Osteocyte (in vitro differentiated cells): ENCODE measurements around the gene KLKB1. TPM values are rescaled to one million over a fixed set of nuclear protein-coding genes. Genes with fewer than 3 reads are reported as not detected.

ENCODE experiments used
- DNase-seq: peaks from one replicate; pipeline ENCODE4 v3.0.0; 2021; ENCODE audit warnings: mixed read lengths; ENCODE audit not compliant: unreplicated experiment; ENCODE audit errors: extremely low spot score
- H3K27ac Mint-ChIP-seq: one replicate; pipeline ENCODE4 v1.8.0; 2021; ENCODE audit warnings: mild to moderate bottlenecking, mixed read lengths; ENCODE audit not compliant: unreplicated experiment
- H3K27me3 Mint-ChIP-seq: one replicate; pipeline ENCODE4 v1.8.0; 2021; ENCODE audit warnings: mixed read lengths; ENCODE audit not compliant: unreplicated experiment
- H3K36me3 Mint-ChIP-seq: one replicate; pipeline ENCODE4 v1.8.0; 2021; ENCODE audit warnings: mixed read lengths; ENCODE audit not compliant: unreplicated experiment
- H3K4me1 Mint-ChIP-seq: one replicate; pipeline ENCODE4 v1.8.0; 2021; ENCODE audit warnings: mixed read lengths; ENCODE audit not compliant: unreplicated experiment
- H3K4me3 Mint-ChIP-seq: one replicate; pipeline ENCODE4 v1.8.0; 2021; ENCODE audit warnings: mild to moderate bottlenecking, moderate library complexity, mixed read lengths; ENCODE audit not compliant: unreplicated experiment
- H3K9me3 Mint-ChIP-seq: one replicate; pipeline ENCODE4 v1.8.0; 2021; ENCODE audit warnings: mixed read lengths; ENCODE audit not compliant: unreplicated experiment
- total RNA-seq: library from RNA; stranded (reverse); gene quantifications from 2 replicates; pipeline ENCODE4 v1.2.1, GENCODE V29; 2021
- TF ChIP-seq, protein P1 (sequence below): fragments of 200-600 bp; sonication (generic); IDR thresholded peaks from 2 replicates; pipeline ENCODE4 v1.5.0; 2021; ENCODE audit warnings: antibody characterized with exemption, mild to moderate bottlenecking, moderate library complexity

The KLKB1 gene
- total RNA-seq, 1 donor from 2014 or later, result 0.43 TPM

DNA sequence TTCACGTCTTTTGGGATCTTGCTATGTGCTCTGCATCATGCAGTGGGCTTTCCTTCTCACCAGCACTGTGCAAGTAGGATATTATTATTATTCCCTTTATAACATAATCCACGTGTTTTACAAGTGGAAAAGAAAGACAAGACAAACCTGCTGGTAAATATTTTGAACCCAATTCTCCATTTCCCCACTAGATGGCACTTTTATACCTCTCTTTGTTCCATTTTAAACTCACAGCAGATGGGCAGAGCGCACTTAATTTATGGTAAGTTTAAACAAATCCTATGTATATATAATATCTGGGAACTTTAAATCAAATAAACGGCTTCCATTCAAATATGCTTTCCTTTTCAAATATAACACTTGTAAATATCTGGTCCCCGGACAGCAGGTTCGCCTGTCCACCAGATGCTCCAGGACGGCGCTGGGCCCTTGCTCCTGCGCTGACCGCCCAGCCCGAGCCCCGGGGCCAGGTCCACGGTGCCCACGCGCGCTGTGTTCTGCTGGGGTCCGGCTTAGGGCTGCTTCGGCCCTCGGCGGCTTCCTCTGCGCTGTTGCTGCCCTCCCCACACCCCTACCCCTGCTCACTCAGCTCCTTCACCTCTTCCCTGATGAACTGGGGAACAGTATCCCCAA, 69.8 kb downstream of the KLKB1 start:
- DNase-seq, result no peak
- H3K4me3 Mint-ChIP-seq, result no peak overlapping the region
- peaks cover 27% of the 10 kb centered on the region for H3K27me3 Mint-ChIP-seq
- no peaks in the 10 kb centered on the region for H3K4me1 Mint-ChIP-seq
- H3K36me3 Mint-ChIP-seq, result no peaks in the 10 kb centered on the region
- TF ChIP-seq, protein P1, sequence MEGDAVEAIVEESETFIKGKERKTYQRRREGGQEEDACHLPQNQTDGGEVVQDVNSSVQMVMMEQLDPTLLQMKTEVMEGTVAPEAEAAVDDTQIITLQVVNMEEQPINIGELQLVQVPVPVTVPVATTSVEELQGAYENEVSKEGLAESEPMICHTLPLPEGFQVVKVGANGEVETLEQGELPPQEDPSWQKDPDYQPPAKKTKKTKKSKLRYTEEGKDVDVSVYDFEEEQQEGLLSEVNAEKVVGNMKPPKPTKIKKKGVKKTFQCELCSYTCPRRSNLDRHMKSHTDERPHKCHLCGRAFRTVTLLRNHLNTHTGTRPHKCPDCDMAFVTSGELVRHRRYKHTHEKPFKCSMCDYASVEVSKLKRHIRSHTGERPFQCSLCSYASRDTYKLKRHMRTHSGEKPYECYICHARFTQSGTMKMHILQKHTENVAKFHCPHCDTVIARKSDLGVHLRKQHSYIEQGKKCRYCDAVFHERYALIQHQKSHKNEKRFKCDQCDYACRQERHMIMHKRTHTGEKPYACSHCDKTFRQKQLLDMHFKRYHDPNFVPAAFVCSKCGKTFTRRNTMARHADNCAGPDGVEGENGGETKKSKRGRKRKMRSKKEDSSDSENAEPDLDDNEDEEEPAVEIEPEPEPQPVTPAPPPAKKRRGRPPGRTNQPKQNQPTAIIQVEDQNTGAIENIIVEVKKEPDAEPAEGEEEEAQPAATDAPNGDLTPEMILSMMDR, result peak; percentile 72
- no peaks in the 10 kb centered on the region for H3K9me3 Mint-ChIP-seq
- no peak overlapping the region for H3K27ac Mint-ChIP-seq

DNA sequence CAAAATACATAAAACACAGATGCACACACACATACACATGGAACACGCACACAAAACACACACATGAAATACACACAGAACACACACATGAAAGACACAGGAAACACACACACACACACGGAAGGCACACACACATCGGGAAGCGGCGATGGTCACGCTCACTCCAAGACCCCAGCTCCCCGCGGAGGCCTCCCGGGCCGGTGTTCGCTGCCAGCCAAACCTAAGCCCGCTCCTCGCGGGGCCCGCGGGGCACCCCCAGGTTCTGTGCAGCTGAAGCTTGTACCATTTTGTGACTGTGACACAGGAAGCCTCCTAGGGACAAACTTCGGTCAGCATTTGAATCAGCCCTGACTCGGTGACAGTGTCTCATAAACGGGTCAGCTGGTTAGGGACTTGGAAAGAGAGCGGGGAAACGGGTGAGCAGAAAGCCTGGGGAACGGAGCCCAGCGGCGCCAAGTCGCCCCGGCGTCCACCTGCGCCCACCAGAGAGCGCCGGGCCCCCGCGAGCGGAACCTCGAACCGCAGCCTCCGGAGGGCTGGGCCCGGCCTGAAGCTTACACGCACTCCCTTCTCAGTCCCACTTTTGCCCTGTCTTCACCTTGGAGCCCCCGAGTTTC, 70.8 kb downstream of the KLKB1 start:
- no peaks in the 10 kb centered on the region for H3K4me1 Mint-ChIP-seq
- TF ChIP-seq, protein P1, result no peak
- DNase-seq, result no peak
- no peaks in the 10 kb centered on the region for H3K36me3 Mint-ChIP-seq
- peaks cover 34% of the 10 kb centered on the region for H3K27me3 Mint-ChIP-seq
- H3K4me3 Mint-ChIP-seq, result no peak overlapping the region
- no peak overlapping the region for H3K27ac Mint-ChIP-seq
- H3K9me3 Mint-ChIP-seq, result no peaks in the 10 kb centered on the region

DNA sequence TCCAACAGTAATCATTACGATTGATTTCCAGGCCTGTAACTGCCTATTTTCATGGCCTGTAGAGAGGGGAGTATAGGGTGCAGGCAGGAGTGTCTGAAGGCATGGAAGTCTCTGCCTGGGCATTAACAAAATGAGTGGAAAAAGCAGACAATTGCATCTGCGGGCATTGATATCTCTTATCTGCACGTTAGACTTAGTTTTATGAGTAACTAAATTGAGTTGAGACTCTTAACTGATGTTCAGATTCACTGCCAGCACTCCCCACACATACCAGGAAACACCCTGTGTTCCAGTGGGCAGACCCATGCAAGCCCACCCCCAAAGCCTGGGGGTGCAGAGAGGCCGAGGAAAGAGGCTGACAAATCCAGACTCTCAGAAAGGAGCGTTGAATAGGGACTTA, 72.0 kb downstream of the KLKB1 start:
- Mint-ChIP-seq H3K4me1 (no peaks in the 10 kb centered on the region), H3K27ac (no peak overlapping the region)

DNA sequence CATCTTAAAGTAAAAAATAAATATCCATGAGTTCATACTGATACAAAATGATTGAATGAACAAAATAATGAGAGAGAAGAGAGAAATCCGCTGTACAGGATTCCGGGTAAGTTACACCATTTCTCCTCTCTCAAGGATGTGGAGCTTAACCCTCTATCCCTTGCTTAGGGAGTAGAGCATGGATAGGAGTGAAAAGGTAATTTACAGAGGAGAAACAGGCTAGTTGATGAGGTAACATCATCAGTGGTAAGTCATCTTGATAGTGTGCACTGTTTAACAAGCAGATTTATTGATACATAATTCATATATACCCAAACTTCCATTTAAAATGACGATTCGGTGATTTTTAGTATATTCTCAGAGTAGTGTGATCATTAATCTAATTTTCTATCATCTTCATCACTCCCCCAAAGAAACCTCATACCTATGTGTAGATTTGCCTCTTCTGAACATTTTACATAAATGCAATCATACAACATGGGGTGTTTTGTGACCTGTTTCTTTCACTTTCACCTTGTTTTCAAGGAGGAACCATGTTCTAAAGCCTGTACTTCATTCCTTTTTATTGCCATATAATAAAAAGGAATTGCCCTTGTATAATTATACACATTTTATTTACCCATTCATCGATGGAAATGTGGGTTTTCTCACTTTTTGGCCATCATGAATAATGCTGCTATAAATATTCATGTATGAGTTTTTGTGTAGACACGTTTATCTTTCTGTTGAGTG, 73.5 kb downstream of the KLKB1 start:
- peaks cover 40% of the 10 kb centered on the region for H3K27me3 Mint-ChIP-seq
- H3K4me1 Mint-ChIP-seq, result no peaks in the 10 kb centered on the region
- H3K27ac Mint-ChIP-seq, result no peak overlapping the region
- no peaks in the 10 kb centered on the region for H3K36me3 Mint-ChIP-seq
- TF ChIP-seq, protein P1, result no peak
- no peak overlapping the region for H3K4me3 Mint-ChIP-seq
- H3K9me3 Mint-ChIP-seq, result no peaks in the 10 kb centered on the region
- no peak for DNase-seq

More for the DNA sequence above, 72.0 kb downstream of the KLKB1 start:
- TF ChIP-seq, protein P1, result no peak
- H3K4me3 Mint-ChIP-seq, result no peak overlapping the region
- no peak for DNase-seq
- H3K36me3 Mint-ChIP-seq, result no peaks in the 10 kb centered on the region
- H3K27me3 Mint-ChIP-seq, result peaks cover 39% of the 10 kb centered on the region
- H3K9me3 Mint-ChIP-seq, result no peaks in the 10 kb centered on the region

DNA sequence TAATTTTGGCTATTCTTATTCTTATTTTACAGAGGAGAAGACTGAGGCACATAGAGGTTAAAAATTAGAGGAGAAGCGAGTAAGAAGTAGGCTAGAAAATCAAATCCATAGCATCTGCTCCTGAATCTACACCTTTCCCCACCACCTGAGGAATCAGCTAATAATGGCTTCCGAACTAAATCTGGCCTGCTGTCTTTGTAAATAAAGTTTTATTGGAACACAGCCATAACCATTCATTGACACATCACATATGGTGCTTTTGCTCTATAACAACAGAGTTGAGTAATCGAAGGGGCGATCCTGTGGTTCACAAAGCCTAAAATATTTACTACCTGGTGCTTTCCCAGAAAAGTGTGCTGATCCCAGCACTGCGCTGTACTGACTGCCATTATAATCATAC, 76.9 kb downstream of the KLKB1 start:
- no peak overlapping the region for H3K27ac Mint-ChIP-seq
- peaks cover 52% of the 10 kb centered on the region for H3K27me3 Mint-ChIP-seq
- H3K9me3 Mint-ChIP-seq, result no peaks in the 10 kb centered on the region
- H3K4me3 Mint-ChIP-seq, result no peak overlapping the region
- no peaks in the 10 kb centered on the region for H3K36me3 Mint-ChIP-seq
- no peaks in the 10 kb centered on the region for H3K4me1 Mint-ChIP-seq
- TF ChIP-seq, protein P1, result no peak
- DNase-seq, result no peak
